ENCODE results near the gene MMD. TPM values are rescaled to one million over a fixed set of nuclear protein-coding genes. Genes with fewer than 3 reads are reported as not detected.

The MMD gene
- polyA plus RNA-seq, 3 donors = 3.4 to 7.0 (median 4.6) TPM

GRCh38 chr17:55368706-55369105, 52.9 kb downstream of the MMD start:
- no peaks in the 10 kb centered on the region for H4K20me1 ChIP-seq (ENCODE audit: insufficient read depth, low read length)
- H3K36me3 Mint-ChIP-seq = no peaks in the 10 kb centered on the region
- no peaks in the 10 kb centered on the region for H3K27me3 ChIP-seq (ENCODE audit: control insufficient read depth in 2 of 2, insufficient read depth in 2 of 2, low read length in 2 of 2)
- H3K27ac ChIP-seq (ENCODE audit: low read depth in 1 of 2, low read length in 2 of 2) = no peak overlapping the region
- H3K4me1 ChIP-seq (ENCODE audit: control insufficient read depth in 1 of 2, insufficient read depth in 2 of 2, low read length in 2 of 2) = no peaks in the 10 kb centered on the region
- peaks cover 2 to 27% (median 17%) of the 10 kb centered on the region in 7 donors for H3K9me3 Mint-ChIP-seq
- WGBS (ENCODE audit: insufficient coverage) = 40% methylated on average over 2 of the region's 3 CpGs
- TF ChIP-seq CTCF (IDR thresholded peaks at IDR 0.05) = no peak
- intact Hi-C loops (cut with micrococcal nuclease) = no loop called here
- H3K4me2 ChIP-seq (replicated peaks; ENCODE audit: extremely low read depth, low read length, poor library complexity, severe bottlenecking) = no peak overlapping the region
- H3K4me1 Mint-ChIP-seq = no peaks in the 10 kb centered on the region
- H3K79me2 ChIP-seq (ENCODE audit: insufficient read depth, low read length) = no peaks in the 10 kb centered on the region
- H2AFZ ChIP-seq (ENCODE audit: insufficient read depth, low read depth, low read length, poor library complexity, severe bottlenecking) = no peak overlapping the region
- no peak overlapping the region for H3K4me3 ChIP-seq (replicated peaks in 1 of 3; ENCODE audit: low read depth in 2 of 3, low read length in 3 of 3)
- H3K9me3 ChIP-seq (replicated peaks in 1 of 2; ENCODE audit: control insufficient read depth in 1 of 2, insufficient read depth in 1 of 2, low read length in 2 of 2) = peaks cover 0 to 18% of the 10 kb centered on the region in 2 donors
- no peak for DNase-seq
- H3K27ac Mint-ChIP-seq = no peak overlapping the region
- H3K27me3 Mint-ChIP-seq (ENCODE audit: low read depth in 3 of 3) = peaks cover 0 to 3% (median 1%) of the 10 kb centered on the region in 3 donors
- no peaks in the 10 kb centered on the region for H3K36me3 ChIP-seq (replicated peaks in 1 of 2; ENCODE audit: control insufficient read depth in 1 of 2, insufficient read depth in 2 of 2, low read length in 2 of 2)
- no peak overlapping the region for H3K9ac ChIP-seq (ENCODE audit: insufficient read depth, low read length, poor library complexity, severe bottlenecking)
- no peak overlapping the region for H3K4me3 Mint-ChIP-seq

- Histone ChIP-seq H4K20me1 (ENCODE audit: insufficient read depth, low read length) (no peaks in the 10 kb centered on the region), H3K79me2 (ENCODE audit: insufficient read depth, low read length) (no peaks in the 10 kb centered on the region), H3K36me3 (replicated peaks in 1 of 2; ENCODE audit: control insufficient read depth in 1 of 2, insufficient read depth in 2 of 2, low read length in 2 of 2) (no peaks in the 10 kb centered on the region), H2AFZ (ENCODE audit: insufficient read depth, low read depth, low read length, poor library complexity, severe bottlenecking) (no peak overlapping the region), H3K9me3 (replicated peaks in 1 of 2; ENCODE audit: control insufficient read depth in 1 of 2, insufficient read depth in 1 of 2, low read length in 2 of 2) (peaks cover 0 to 1% of the 10 kb centered on the region in 2 donors), H3K9ac (ENCODE audit: insufficient read depth, low read length, poor library complexity, severe bottlenecking) (no peak overlapping the region), H3K4me2 (replicated peaks; ENCODE audit: extremely low read depth, low read length, poor library complexity, severe bottlenecking) (no peak overlapping the region), H3K4me1 (ENCODE audit: control insufficient read depth in 1 of 2, insufficient read depth in 2 of 2, low read length in 2 of 2) (no peaks in the 10 kb centered on the region), H3K27ac (ENCODE audit: low read depth in 1 of 2, low read length in 2 of 2) (no peak overlapping the region), H3K27me3 (ENCODE audit: control insufficient read depth in 2 of 2, insufficient read depth in 2 of 2, low read length in 2 of 2) (no peaks in the 10 kb centered on the region), H3K4me3 (replicated peaks in 1 of 3; ENCODE audit: low read depth in 2 of 3, low read length in 3 of 3) (no peak overlapping the region)
- DNase-seq = no peak
- intact Hi-C loops (cut with micrococcal nuclease) = no loop called here
- Mint-ChIP-seq H3K4me1 (no peaks in the 10 kb centered on the region), H3K36me3 (no peaks in the 10 kb centered on the region), H3K27ac (no peak overlapping the region), H3K4me3 (no peak overlapping the region), H3K27me3 (ENCODE audit: low read depth in 3 of 3) (peaks cover 0 to 5% (median 1%) of the 10 kb centered on the region in 3 donors), H3K9me3 (peaks cover 0 to 10% (median 5%) of the 10 kb centered on the region in 7 donors)
- 100% methylated on average over 1 of the region's 1 CpG for WGBS (ENCODE audit: insufficient coverage)
- no peak for TF ChIP-seq CTCF (IDR thresholded peaks at IDR 0.05)
These were observed 55.6 kb downstream of the MMD start for GRCh38 chr17:55366020-55366481.

Measured in CD14-positive monocyte (primary cell).